ENCODE results near the gene FGF5. TPM values are rescaled to one million over a fixed set of nuclear protein-coding genes. Genes with fewer than 3 reads are reported as not detected.

The FGF5 gene
- total and polyA plus RNA-seq, 10 of the 15 experiments (the other 5 are each of a cell fraction or from before 2014, with no cell fraction given) = 0.87 to 7.4 (median 1.6) TPM

GRCh38 chr4:80312124-80312523 is 45.7 kb downstream of the FGF5 start:
- WGBS (ENCODE audit: insufficient coverage, insufficient replicate concordance, low lambda C conversion rate, missing lambda C conversion rate) = 0% methylated on average over 1 of the region's 1 CpG

More at GRCh38 chr4:80312124-80312523, 45.7 kb downstream of the FGF5 start:
- Histone ChIP-seq H3K36me3 (ENCODE audit: control insufficient read depth in 2 of 2, insufficient read depth in 2 of 2, low read length in 1 of 2) (no peaks in the 10 kb centered on the region), H4K20me1 (ENCODE audit: control insufficient read depth, insufficient read depth) (no peaks in the 10 kb centered on the region), H3K9ac (ENCODE audit: control insufficient read depth, insufficient read depth, low read length) (no peak overlapping the region), H3K27ac (ENCODE audit: control insufficient read depth, insufficient read depth) (no peak overlapping the region), H3K27me3 (replicated peaks in 1 of 2; ENCODE audit: control insufficient read depth in 2 of 2, insufficient read depth in 2 of 2, low read length in 1 of 2) (no peaks in the 10 kb centered on the region; a peak in 1 of 4 replicates), H3K4me1 (ENCODE audit: control insufficient read depth, insufficient read depth, low read length) (no peaks in the 10 kb centered on the region), H3K4me2 (ENCODE audit: control insufficient read depth, insufficient read depth) (no peak overlapping the region), H2AFZ (ENCODE audit: control insufficient read depth, low read depth, low read length) (no peak overlapping the region), H3K9me3 (replicated peaks; ENCODE audit: control insufficient read depth, insufficient read depth, low read length) (no peaks in the 10 kb centered on the region), H3K4me3 (no peak overlapping the region), H3K79me2 (ENCODE audit: control insufficient read depth, insufficient read depth, low read length) (no peaks in the 10 kb centered on the region)
- ChIA-PET POLR2A (no interaction called here), RAD21 (ENCODE audit: unreplicated experiment) (no interaction called here), CTCF (no interaction called here), SMC1A (ENCODE audit: uncharacterized antibody, unreplicated experiment) (no interaction called here)
- TF ChIP-seq ZZZ3 (IDR thresholded peaks at IDR 0.05; ENCODE audit: control insufficient read depth, insufficient read length, low read depth) (no peak), BCL11A (IDR thresholded peaks at IDR 0.05; ENCODE audit: low read depth, low read length) (no peak), PRDM15 (CRISPR knock-in tag; IDR thresholded peaks at IDR 0.05) (no peak), ATF7 (IDR thresholded peaks at IDR 0.05; ENCODE audit: low read depth) (no peak), ELK1 (IDR thresholded peaks at IDR 0.05; ENCODE audit: low read depth, low read length) (no peak), DPF2 (IDR thresholded peaks at IDR 0.05) (no peak), SIX5 (IDR thresholded peaks at IDR 0.05; ENCODE audit: low read depth, low read length, severe bottlenecking) (no peak), SMAD5 (IDR thresholded peaks at IDR 0.05; ENCODE audit: low read depth) (no peak), EP300 (IDR thresholded peaks at IDR 0.05; ENCODE audit: borderline replicate concordance in 1 of 2, control insufficient read depth in 1 of 2, low read depth in 2 of 2, low read length in 2 of 2) (no peak), EED (IDR thresholded peaks at IDR 0.05; ENCODE audit: low read depth) (no peak), KDM1A (IDR thresholded peaks at IDR 0.05; ENCODE audit: borderline replicate concordance) (no peak), SUZ12 (IDR thresholded peaks at IDR 0.05; ENCODE audit: unreplicated experiment) (no peak), ZSCAN29 (IDR thresholded peaks at IDR 0.05) (no peak), CREM (IDR thresholded peaks at IDR 0.05; ENCODE audit: low read depth) (no peak)
- ATAC-seq (no peak), FAIRE-seq (no peak), DNase-seq (ENCODE audit: low read depth, low spot score) (no peak)
- BruUV-seq (replicated peaks) = no TSS peak
- in situ Hi-C loops (cut with MboI) = no loop called here
- intact Hi-C loops (cut with micrococcal nuclease; ENCODE audit: unreplicated experiment) = no loop called here
